ENCODE data around the gene RTTN. TPM values are rescaled to one million over a fixed set of nuclear protein-coding genes. Genes with fewer than 3 reads are reported as not detected.

RTTN gene
- total and polyA plus RNA-seq, 2 of the 13 experiments (the other 11 are each of a cell fraction or from before 2014, with no cell fraction given): 5.4 to 18.7 TPM

DNA sequence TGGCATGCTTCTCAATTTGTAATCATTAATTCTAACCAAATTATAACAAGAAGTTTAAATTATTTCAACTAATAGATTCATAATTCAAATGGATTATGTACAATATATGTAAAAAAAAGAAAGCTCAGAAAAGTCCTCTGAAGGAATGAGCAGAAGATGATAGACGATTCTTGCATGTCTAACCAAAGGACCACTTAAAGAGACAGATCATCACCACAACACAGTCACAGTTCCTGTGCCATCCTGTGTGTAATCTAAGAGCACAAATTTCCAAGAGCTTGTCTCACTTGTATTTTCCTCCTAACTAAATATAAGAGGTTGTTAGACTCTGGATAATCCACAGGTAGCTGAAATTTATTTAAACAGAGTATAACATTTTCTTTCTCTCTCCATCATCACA is 135.5 kb downstream of the RTTN start:
- no TSS peak for BruUV-seq (replicated peaks)
- H3K36me3 ChIP-seq (replicated peaks in 1 of 2; ENCODE audit: control insufficient read depth in 1 of 2, insufficient read depth in 2 of 2, low read length in 2 of 2): peaks cover 0 to 9% of the 10 kb centered on the region in 2 experiments; a peak in 2 of 5 replicates
- DNase-seq (ENCODE audit: low spot score): no peak
- intact Hi-C loops (cut with micrococcal nuclease; ENCODE audit: unreplicated experiment): loop anchor here (5.0 to 10.0 kb wide), 5 partner anchors 433 to 1143 kb away; partner anchors contain the start of gene DOK6
- no peak overlapping the region for H3K4me2 ChIP-seq (ENCODE audit: low read depth, low read length)
- H4K20me1 ChIP-seq (ENCODE audit: insufficient read depth, low read length): no peaks in the 10 kb centered on the region
- no peak for FAIRE-seq
- TF ChIP-seq SRSF4 (IDR thresholded peaks at IDR 0.05; ENCODE audit: low read depth, low read length, poor library complexity, severe bottlenecking) (no peak), SMARCE1 (IDR thresholded peaks at IDR 0.05; ENCODE audit: borderline replicate concordance) (no peak)
- no peaks in the 10 kb centered on the region for H3K4me1 ChIP-seq (ENCODE audit: insufficient read depth, low read length)
- ChIA-PET CTCF (ENCODE audit: low intra/inter-chr PET ratio, low total read pairs) (no interaction called here), POLR2A (no interaction called here)
- no peak overlapping the region for H3K9ac ChIP-seq (ENCODE audit: insufficient read depth, low read depth, low read length)
- no peaks in the 10 kb centered on the region for H3K27me3 ChIP-seq (ENCODE audit: control insufficient read depth in 1 of 2, insufficient read depth in 2 of 2, low read length in 2 of 2)
- in situ Hi-C loops (cut with HindIII; ENCODE audit: extremely low pct_ligation_motif_present, low pct_unique_long_range_greater_than_20kb): no loop called here
- H3K27ac ChIP-seq (ENCODE audit: extremely low read length, insufficient read depth, low read length): no peak overlapping the region
- 90% methylated on average over 1 of the region's 1 CpG for WGBS (ENCODE audit: low lambda C conversion rate)
- no peaks in the 10 kb centered on the region for H3K9me3 ChIP-seq (ENCODE audit: low read length)
- H3K4me3 ChIP-seq (replicated peaks in 1 of 3; ENCODE audit: insufficient read depth in 1 of 3, low read depth in 2 of 3, low read length in 3 of 3): no peak overlapping the region
- no peak overlapping the region for H2AFZ ChIP-seq (ENCODE audit: low read length)
- H3K79me2 ChIP-seq (ENCODE audit: insufficient read depth, low read length): no peaks in the 10 kb centered on the region
- no peak for ATAC-seq

DNA sequence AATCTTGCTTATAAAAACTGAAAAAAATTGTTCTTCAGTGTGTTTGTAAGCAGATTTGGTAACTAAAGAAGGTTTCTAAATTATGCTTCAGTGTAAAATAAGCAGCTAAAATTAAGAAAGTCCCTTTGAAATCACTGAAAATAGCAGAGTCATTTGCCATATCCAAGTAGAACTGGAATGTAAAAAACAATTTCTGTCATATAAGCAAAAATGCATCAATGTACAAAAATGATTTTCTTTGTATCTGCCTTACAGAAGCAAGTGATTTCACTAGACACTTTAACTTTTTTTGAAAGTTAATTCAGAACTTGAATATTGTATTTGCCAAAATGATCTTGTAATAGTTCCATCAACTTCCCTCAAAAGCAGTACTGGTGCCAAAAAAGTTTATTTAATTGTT is 136.1 kb downstream of the RTTN start:
- ATAC-seq: no peak
- ChIA-PET CTCF (ENCODE audit: low intra/inter-chr PET ratio, low total read pairs) (no interaction called here), POLR2A (no interaction called here)
- Histone ChIP-seq H4K20me1 (ENCODE audit: insufficient read depth, low read length) (no peaks in the 10 kb centered on the region), H3K9ac (ENCODE audit: insufficient read depth, low read depth, low read length) (no peak overlapping the region), H3K36me3 (replicated peaks in 1 of 2; ENCODE audit: control insufficient read depth in 1 of 2, insufficient read depth in 2 of 2, low read length in 2 of 2) (peaks cover 0 to 9% of the 10 kb centered on the region in 2 experiments; a peak in 2 of 5 replicates), H3K4me2 (ENCODE audit: low read depth, low read length) (no peak overlapping the region), H3K4me1 (ENCODE audit: insufficient read depth, low read length) (no peaks in the 10 kb centered on the region), H3K4me3 (replicated peaks in 1 of 3; ENCODE audit: insufficient read depth in 1 of 3, low read depth in 2 of 3, low read length in 3 of 3) (no peak overlapping the region), H2AFZ (ENCODE audit: low read length) (no peak overlapping the region), H3K27me3 (ENCODE audit: control insufficient read depth in 1 of 2, insufficient read depth in 2 of 2, low read length in 2 of 2) (no peaks in the 10 kb centered on the region), H3K27ac (ENCODE audit: extremely low read length, insufficient read depth, low read length) (no peak overlapping the region), H3K79me2 (ENCODE audit: insufficient read depth, low read length) (no peaks in the 10 kb centered on the region), H3K9me3 (ENCODE audit: low read length) (no peaks in the 10 kb centered on the region)
- no peak for TF ChIP-seq THYN1 (CRISPR knock-in tag; IDR thresholded peaks at IDR 0.05; ENCODE audit: borderline replicate concordance, low read depth)
- peak; percentile 56 to 84 for TF ChIP-seq MAFK (conservative IDR thresholded peaks at IDR 0.05 in 1 of 2, IDR thresholded peaks at IDR 0.05 in 1 of 2; ENCODE audit: low read length in 2 of 2)
- TF ChIP-seq MAFF (IDR thresholded peaks at IDR 0.05; ENCODE audit: low read depth, low read length): peak; percentile 80
- no peak for FAIRE-seq
- in situ Hi-C loops (cut with HindIII; ENCODE audit: extremely low pct_ligation_motif_present, low pct_unique_long_range_greater_than_20kb) (no loop called here), intact Hi-C loops (cut with micrococcal nuclease; ENCODE audit: unreplicated experiment) (no loop called here)
- no TSS peak for BruUV-seq (replicated peaks)
- no peak for DNase-seq (ENCODE audit: low spot score)
